ENCODE results near the gene SWSAP1. TPM values are rescaled to one million over a fixed set of nuclear protein-coding genes. Genes with fewer than 3 reads are reported as not detected.

Gene SWSAP1
- total and polyA plus RNA-seq, 2 experiments from 2014 or later = 2.1 to 6.1 TPM

DNA sequence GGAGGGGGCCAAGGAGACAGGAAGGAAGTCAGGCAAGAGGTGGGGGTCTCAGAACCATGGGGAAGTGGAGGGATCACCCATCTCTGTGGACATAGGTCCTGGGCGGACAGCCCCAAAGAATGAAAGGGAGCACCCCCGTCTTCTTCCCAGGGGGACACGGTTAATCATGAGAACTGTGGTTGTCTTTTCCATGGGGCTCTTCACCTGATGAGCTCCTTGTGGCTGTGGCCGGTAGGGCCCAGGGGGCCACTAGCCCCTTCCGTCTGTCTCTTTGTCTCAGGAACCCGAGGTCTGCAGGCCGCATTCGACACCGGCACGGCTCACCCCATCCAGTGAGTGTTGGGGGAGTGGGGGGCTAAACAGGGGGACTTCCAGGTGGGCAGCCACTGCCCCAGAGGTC, 10.6 kb upstream of the SWSAP1 start:
- TF ChIP-seq POLR2AphosphoS5 (IDR thresholded peaks at IDR 0.05; ENCODE audit: low read depth) (no peak), STAT1 (IDR thresholded peaks at IDR 0.05; ENCODE audit: unreplicated experiment) (no peak), ZNF114 (CRISPR knock-in tag; IDR thresholded peaks at IDR 0.05) (no peak), EZH2 (IDR thresholded peaks at IDR 0.05; ENCODE audit: low read depth, unreplicated experiment) (no peak), JUNB (IDR thresholded peaks at IDR 0.05; ENCODE audit: unreplicated experiment) (no peak), ZNF331 (CRISPR knock-in tag; IDR thresholded peaks at IDR 0.05; ENCODE audit: low read depth) (no peak), CREB1 (CRISPR knock-in tag; IDR thresholded peaks at IDR 0.05; ENCODE audit: low read depth) (no peak), NANOG (IDR thresholded peaks at IDR 0.05; ENCODE audit: borderline replicate concordance) (no peak), EZH2phosphoT487 (IDR thresholded peaks at IDR 0.05; ENCODE audit: unreplicated experiment) (no peak)
- TF ChIP-seq, protein P1, sequence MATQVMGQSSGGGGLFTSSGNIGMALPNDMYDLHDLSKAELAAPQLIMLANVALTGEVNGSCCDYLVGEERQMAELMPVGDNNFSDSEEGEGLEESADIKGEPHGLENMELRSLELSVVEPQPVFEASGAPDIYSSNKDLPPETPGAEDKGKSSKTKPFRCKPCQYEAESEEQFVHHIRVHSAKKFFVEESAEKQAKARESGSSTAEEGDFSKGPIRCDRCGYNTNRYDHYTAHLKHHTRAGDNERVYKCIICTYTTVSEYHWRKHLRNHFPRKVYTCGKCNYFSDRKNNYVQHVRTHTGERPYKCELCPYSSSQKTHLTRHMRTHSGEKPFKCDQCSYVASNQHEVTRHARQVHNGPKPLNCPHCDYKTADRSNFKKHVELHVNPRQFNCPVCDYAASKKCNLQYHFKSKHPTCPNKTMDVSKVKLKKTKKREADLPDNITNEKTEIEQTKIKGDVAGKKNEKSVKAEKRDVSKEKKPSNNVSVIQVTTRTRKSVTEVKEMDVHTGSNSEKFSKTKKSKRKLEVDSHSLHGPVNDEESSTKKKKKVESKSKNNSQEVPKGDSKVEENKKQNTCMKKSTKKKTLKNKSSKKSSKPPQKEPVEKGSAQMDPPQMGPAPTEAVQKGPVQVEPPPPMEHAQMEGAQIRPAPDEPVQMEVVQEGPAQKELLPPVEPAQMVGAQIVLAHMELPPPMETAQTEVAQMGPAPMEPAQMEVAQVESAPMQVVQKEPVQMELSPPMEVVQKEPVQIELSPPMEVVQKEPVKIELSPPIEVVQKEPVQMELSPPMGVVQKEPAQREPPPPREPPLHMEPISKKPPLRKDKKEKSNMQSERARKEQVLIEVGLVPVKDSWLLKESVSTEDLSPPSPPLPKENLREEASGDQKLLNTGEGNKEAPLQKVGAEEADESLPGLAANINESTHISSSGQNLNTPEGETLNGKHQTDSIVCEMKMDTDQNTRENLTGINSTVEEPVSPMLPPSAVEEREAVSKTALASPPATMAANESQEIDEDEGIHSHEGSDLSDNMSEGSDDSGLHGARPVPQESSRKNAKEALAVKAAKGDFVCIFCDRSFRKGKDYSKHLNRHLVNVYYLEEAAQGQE (IDR thresholded peaks at IDR 0.05; ENCODE audit: unreplicated experiment) = no peak
- TF ChIP-seq, protein P2, sequence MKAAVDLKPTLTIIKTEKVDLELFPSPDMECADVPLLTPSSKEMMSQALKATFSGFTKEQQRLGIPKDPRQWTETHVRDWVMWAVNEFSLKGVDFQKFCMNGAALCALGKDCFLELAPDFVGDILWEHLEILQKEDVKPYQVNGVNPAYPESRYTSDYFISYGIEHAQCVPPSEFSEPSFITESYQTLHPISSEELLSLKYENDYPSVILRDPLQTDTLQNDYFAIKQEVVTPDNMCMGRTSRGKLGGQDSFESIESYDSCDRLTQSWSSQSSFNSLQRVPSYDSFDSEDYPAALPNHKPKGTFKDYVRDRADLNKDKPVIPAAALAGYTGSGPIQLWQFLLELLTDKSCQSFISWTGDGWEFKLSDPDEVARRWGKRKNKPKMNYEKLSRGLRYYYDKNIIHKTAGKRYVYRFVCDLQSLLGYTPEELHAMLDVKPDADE (IDR thresholded peaks at IDR 0.05) = no peak
- TF ChIP-seq, protein P3, sequence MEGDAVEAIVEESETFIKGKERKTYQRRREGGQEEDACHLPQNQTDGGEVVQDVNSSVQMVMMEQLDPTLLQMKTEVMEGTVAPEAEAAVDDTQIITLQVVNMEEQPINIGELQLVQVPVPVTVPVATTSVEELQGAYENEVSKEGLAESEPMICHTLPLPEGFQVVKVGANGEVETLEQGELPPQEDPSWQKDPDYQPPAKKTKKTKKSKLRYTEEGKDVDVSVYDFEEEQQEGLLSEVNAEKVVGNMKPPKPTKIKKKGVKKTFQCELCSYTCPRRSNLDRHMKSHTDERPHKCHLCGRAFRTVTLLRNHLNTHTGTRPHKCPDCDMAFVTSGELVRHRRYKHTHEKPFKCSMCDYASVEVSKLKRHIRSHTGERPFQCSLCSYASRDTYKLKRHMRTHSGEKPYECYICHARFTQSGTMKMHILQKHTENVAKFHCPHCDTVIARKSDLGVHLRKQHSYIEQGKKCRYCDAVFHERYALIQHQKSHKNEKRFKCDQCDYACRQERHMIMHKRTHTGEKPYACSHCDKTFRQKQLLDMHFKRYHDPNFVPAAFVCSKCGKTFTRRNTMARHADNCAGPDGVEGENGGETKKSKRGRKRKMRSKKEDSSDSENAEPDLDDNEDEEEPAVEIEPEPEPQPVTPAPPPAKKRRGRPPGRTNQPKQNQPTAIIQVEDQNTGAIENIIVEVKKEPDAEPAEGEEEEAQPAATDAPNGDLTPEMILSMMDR (conservative IDR thresholded peaks at IDR 0.05; ENCODE audit: low read depth in 2 of 2) = no peak
- TF ChIP-seq, protein P4, sequence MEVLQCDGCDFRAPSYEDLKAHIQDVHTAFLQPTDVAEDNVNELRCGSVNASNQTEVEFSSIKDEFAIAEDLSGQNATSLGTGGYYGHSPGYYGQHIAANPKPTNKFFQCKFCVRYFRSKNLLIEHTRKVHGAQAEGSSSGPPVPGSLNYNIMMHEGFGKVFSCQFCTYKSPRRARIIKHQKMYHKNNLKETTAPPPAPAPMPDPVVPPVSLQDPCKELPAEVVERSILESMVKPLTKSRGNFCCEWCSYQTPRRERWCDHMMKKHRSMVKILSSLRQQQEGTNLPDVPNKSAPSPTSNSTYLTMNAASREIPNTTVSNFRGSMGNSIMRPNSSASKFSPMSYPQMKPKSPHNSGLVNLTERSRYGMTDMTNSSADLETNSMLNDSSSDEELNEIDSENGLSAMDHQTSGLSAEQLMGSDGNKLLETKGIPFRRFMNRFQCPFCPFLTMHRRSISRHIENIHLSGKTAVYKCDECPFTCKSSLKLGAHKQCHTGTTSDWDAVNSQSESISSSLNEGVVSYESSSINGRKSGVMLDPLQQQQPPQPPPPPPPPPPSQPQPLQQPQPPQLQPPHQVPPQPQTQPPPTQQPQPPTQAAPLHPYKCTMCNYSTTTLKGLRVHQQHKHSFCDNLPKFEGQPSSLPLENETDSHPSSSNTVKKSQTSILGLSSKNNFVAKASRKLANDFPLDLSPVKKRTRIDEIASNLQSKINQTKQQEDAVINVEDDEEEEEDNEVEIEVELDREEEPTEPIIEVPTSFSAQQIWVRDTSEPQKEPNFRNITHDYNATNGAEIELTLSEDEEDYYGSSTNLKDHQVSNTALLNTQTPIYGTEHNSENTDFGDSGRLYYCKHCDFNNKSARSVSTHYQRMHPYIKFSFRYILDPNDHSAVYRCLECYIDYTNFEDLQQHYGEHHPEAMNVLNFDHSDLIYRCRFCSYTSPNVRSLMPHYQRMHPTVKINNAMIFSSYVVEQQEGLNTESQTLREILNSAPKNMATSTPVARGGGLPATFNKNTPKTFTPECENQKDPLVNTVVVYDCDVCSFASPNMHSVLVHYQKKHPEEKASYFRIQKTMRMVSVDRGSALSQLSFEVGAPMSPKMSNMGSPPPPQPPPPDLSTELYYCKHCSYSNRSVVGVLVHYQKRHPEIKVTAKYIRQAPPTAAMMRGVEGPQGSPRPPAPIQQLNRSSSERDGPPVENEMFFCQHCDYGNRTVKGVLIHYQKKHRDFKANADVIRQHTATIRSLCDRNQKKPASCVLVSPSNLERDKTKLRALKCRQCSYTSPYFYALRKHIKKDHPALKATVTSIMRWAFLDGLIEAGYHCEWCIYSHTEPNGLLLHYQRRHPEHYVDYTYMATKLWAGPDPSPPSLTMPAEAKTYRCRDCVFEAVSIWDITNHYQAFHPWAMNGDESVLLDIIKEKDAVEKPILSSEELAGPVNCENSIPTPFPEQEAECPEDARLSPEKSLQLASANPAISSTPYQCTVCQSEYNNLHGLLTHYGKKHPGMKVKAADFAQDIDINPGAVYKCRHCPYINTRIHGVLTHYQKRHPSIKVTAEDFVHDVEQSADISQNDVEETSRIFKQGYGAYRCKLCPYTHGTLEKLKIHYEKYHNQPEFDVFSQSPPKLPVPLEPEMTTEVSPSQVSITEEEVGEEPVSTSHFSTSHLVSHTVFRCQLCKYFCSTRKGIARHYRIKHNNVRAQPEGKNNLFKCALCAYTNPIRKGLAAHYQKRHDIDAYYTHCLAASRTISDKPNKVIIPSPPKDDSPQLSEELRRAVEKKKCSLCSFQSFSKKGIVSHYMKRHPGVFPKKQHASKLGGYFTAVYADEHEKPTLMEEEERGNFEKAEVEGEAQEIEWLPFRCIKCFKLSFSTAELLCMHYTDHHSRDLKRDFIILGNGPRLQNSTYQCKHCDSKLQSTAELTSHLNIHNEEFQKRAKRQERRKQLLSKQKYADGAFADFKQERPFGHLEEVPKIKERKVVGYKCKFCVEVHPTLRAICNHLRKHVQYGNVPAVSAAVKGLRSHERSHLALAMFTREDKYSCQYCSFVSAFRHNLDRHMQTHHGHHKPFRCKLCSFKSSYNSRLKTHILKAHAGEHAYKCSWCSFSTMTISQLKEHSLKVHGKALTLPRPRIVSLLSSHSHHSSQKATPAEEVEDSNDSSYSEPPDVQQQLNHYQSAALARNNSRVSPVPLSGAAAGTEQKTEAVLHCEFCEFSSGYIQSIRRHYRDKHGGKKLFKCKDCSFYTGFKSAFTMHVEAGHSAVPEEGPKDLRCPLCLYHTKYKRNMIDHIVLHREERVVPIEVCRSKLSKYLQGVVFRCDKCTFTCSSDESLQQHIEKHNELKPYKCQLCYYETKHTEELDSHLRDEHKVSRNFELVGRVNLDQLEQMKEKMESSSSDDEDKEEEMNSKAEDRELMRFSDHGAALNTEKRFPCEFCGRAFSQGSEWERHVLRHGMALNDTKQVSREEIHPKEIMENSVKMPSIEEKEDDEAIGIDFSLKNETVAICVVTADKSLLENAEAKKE (CRISPR knock-in tag; IDR thresholded peaks at IDR 0.05) = no peak
- 0 out of 3 replicates have a peak, but pooled peaks cover 3% of the 10 kb centered on the region for H3K36me3 Mint-ChIP-seq (ENCODE audit: low read depth)
- H3K4me1 Mint-ChIP-seq = peaks cover 12% of the 10 kb centered on the region
- Histone ChIP-seq H2AFZ (no peak overlapping the region), H3F3A (replicated peaks; ENCODE audit: low read depth) (no peaks in the 10 kb centered on the region), H3K27ac (ENCODE audit: low read depth) (no peak overlapping the region), H3K36me3 (ENCODE audit: insufficient read depth) (no peaks in the 10 kb centered on the region), H3K4me2 (no peak overlapping the region), H3K4me3 (no peak overlapping the region), H3K9me2 (ENCODE audit: insufficient read depth) (no peaks in the 10 kb centered on the region), H4K20me1 (replicated peaks; ENCODE audit: insufficient read depth) (0 out of 2 replicates have a peak, but pooled peaks cover 2% of the 10 kb centered on the region), H3K4me1 (ENCODE audit: insufficient read depth) (peaks cover 6% of the 10 kb centered on the region; the same call in 1 of the 2 replicates), H3K79me2 (replicated peaks; ENCODE audit: insufficient read depth) (no peaks in the 10 kb centered on the region), H3K27me3 (ENCODE audit: insufficient read depth) (no peaks in the 10 kb centered on the region)
- no peak overlapping the region for H3K4me3 Mint-ChIP-seq
- ATAC-seq = no peak
- no peak overlapping the region for H3K27ac Mint-ChIP-seq
- peaks cover 21% of the 10 kb centered on the region for H3K27me3 Mint-ChIP-seq (ENCODE audit: insufficient read depth, low read depth, poor library complexity)
- no peak for DNase-seq (ENCODE audit: low spot score)
- no peaks in the 10 kb centered on the region for H3K9me3 Mint-ChIP-seq

Data from GM23338 (cell line).